ENCODE data around the gene CDC25A. TPM values are rescaled to one million over a fixed set of nuclear protein-coding genes. Genes with fewer than 3 reads are reported as not detected.
"Not testable (repeated sequence)": the region's sequence is repeated elsewhere in the genome, so short reads cannot be mapped to it uniquely, and the experiment has no call there.

The CDC25A gene
- total RNA-seq, 1 donor from 2014 or later: 3.4 TPM

- DNase-seq: no peak
These were observed 47.1 kb downstream of the CDC25A start for GRCh38 chr3:48140936-48141603.

GRCh38 chr3:48140336-48140757, 47.9 kb downstream of the CDC25A start:
- DNase-seq: no peak

GRCh38 chr3:48137425-48137999, 50.7 kb downstream of the CDC25A start:
- DNase-seq: no peak

- DNase-seq: no peak
These were observed 52.4 kb downstream of the CDC25A start for GRCh38 chr3:48135552-48136495.

- DNase-seq: peak; percentile 89
These were observed 57.8 kb downstream of the CDC25A start for GRCh38 chr3:48130321-48130904.

GRCh38 chr3:48129921-48130320, 58.3 kb downstream of the CDC25A start:
- DNase-seq: no peak

- no peak for DNase-seq
These were observed 59.4 kb downstream of the CDC25A start for GRCh38 chr3:48128774-48129173.

- no peak for DNase-seq
These were observed 62.2 kb downstream of the CDC25A start for GRCh38 chr3:48125886-48126622.

GRCh38 chr3:48125013-48125705, 63.1 kb downstream of the CDC25A start:
- DNase-seq: no peak

GRCh38 chr3:48123346-48123745, 64.9 kb downstream of the CDC25A start:
- DNase-seq: no peak

GRCh38 chr3:48122504-48122903, 65.7 kb downstream of the CDC25A start:
- DNase-seq: no peak

- DNase-seq: no peak
These were observed 68.0 kb downstream of the CDC25A start for GRCh38 chr3:48120223-48120622.

- DNase-seq: peak; percentile 31
These were observed 68.6 kb downstream of the CDC25A start for GRCh38 chr3:48119505-48120193.

GRCh38 chr3:48118928-48119327, 69.3 kb downstream of the CDC25A start:
- DNase-seq: no peak

GRCh38 chr3:48118322-48118721, 69.9 kb downstream of the CDC25A start:
- DNase-seq: no peak

GRCh38 chr3:48112813-48113212, 75.4 kb downstream of the CDC25A start:
- DNase-seq: no peak

GRCh38 chr3:48112108-48112791, 76.0 kb downstream of the CDC25A start:
- DNase-seq: not testable (repeated sequence)

- no peak for DNase-seq
These were observed 77.8 kb downstream of the CDC25A start for GRCh38 chr3:48110463-48110862.

GRCh38 chr3:48107227-48107626, 81.0 kb downstream of the CDC25A start:
- DNase-seq: no peak

Data from skin of body (tissue), 2 donors.